Measurements from ENCODE around the gene DPEP2. TPM values are rescaled to one million over a fixed set of nuclear protein-coding genes. Genes with fewer than 3 reads are reported as not detected.
"Not testable (repeated sequence)": the region's sequence is repeated elsewhere in the genome, so short reads cannot be mapped to it uniquely, and the experiment has no call there.

The DPEP2 gene
- total and polyA plus RNA-seq, 8 donors: 0.61 to 5.2 (median 1.7) TPM; not detected in 2

DNA sequence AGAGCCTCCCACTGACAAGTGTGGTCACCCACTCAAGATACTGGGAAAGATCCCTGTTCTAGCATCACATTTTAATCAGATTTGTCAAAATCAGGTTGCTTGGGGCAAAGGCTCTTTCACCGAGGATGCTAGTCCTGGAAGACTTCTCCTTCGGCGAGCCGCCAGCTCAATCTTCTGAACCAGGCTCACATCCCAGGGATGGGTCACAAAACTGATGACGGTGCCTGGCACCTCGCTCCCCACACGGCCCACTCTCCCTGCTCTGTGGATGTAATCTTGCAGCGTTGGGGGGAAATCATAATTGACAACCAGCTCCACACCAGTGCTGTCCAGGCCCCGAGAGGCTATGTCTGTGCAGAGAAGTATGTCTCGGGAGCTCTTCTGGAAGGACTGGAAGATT is 22.2 kb upstream of the DPEP2 start:
- 90 to 96% (median 94%) methylated on average over 10 of the region's 10 CpGs for WGBS, 5 donors

DNA sequence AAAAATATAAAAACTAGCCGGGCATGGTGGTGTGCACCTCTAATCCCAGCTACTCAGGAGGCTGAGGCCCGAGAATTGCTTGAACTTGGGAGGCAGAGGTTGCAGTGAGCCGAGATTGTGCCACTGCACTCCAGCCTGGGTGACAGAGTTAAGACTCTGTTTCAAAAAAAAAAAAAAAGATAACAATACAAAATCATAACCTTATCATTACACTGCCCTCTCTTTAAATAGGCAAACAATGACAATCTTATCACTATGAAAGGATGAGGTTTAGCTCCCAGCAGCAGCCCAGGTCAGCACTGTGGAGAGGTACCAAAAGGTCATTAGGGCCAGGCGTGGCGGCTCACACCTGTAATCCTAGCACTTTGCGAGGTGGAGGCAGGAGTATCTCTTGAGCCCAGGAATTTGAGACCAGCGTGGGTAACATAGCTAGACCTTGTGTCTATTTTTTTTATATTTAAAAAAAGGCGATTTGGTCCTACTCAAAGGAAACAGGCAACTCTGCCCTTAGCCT is 19.9 kb upstream of the DPEP2 start:
- WGBS, 5 donors: 45 to 61% (median 52%) methylated on average over 8 of the region's 8 CpGs
- intact Hi-C loops (cut with DNase I; ENCODE audit: low total_unique reads): no loop called here

More for the DNA sequence above, 22.2 kb upstream of the DPEP2 start:
- H3K27me3 ChIP-seq: no peaks in the 10 kb centered on the region
- TF ChIP-seq, protein P1, sequence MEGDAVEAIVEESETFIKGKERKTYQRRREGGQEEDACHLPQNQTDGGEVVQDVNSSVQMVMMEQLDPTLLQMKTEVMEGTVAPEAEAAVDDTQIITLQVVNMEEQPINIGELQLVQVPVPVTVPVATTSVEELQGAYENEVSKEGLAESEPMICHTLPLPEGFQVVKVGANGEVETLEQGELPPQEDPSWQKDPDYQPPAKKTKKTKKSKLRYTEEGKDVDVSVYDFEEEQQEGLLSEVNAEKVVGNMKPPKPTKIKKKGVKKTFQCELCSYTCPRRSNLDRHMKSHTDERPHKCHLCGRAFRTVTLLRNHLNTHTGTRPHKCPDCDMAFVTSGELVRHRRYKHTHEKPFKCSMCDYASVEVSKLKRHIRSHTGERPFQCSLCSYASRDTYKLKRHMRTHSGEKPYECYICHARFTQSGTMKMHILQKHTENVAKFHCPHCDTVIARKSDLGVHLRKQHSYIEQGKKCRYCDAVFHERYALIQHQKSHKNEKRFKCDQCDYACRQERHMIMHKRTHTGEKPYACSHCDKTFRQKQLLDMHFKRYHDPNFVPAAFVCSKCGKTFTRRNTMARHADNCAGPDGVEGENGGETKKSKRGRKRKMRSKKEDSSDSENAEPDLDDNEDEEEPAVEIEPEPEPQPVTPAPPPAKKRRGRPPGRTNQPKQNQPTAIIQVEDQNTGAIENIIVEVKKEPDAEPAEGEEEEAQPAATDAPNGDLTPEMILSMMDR (IDR thresholded peaks at IDR 0.05): no peak
- TF ChIP-seq POLR2AphosphoS5 (IDR thresholded peaks at IDR 0.05) (no peak), POLR2A (IDR thresholded peaks at IDR 0.05) (no peak), EP300 (IDR thresholded peaks at IDR 0.05) (no peak)
- H3K4me3 ChIP-seq: peak overlapping the region in 3 of 4 donors; percentile 78 to 99 (median 97)
- peaks cover 0 to 19% (median 11%) of the 10 kb centered on the region in 4 donors for H3K36me3 ChIP-seq
- no peak for DNase-seq
- H3K27ac ChIP-seq: no peak overlapping the region
- no peaks in the 10 kb centered on the region for H3K9me3 ChIP-seq
- peaks cover 19 to 34% (median 30%) of the 10 kb centered on the region in 4 donors for H3K4me1 ChIP-seq
- intact Hi-C loops (cut with DNase I; ENCODE audit: low total_unique reads): no loop called here

DNA sequence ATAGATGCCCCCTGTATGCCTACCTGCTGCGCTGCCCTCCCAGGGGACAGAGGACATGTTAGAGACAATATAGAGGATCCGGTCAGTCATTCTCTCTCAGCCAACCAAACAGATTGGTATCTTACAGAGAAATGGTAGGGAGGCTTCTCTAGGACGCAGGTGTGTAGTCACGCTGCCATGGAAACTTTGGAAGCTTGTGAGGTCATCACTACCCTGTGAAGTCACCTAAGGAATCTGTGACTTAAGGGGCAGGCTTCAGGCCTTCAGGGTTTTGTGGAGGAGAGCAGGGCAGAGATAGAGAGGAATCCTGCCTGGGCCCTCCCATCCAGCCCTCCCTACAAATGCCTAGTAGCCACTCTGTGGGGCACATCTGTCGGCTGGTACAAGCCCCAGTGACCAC is 16.4 kb upstream of the DPEP2 start, which contains the start of gene DPEP2NB:
Gene DPEP2NB (minus strand): TSS at position 231 of the 400 bp plus-strand sequence. CDS start 141 bp downstream, at position 90.
- Histone ChIP-seq H3K27ac (no peak within 1 kb of the TSS), H3K9me3 (no peaks in the 10 kb centered on the region), H3K36me3 (no peaks in the 10 kb centered on the region), H3K4me1 (peaks cover 0 to 4% (median 0%) of the 10 kb centered on the region in 4 donors), H3K4me3 (no peak within 1 kb of the TSS), H3K27me3 (no peaks in the 10 kb centered on the region)
- WGBS, 5 donors: 77 to 86% (median 83%) methylated on average over 5 of the region's 5 CpGs
- DNase-seq: no peak
- TF ChIP-seq POLR2AphosphoS5 (IDR thresholded peaks at IDR 0.05) (no peak), EP300 (IDR thresholded peaks at IDR 0.05) (no peak), POLR2A (IDR thresholded peaks at IDR 0.05) (no peak)
- TF ChIP-seq, protein P1 (IDR thresholded peaks at IDR 0.05): no peak
- intact Hi-C loops (cut with DNase I; ENCODE audit: low total_unique reads): no loop called here

More for the DNA sequence above, 19.9 kb upstream of the DPEP2 start:
- Histone ChIP-seq H3K27ac (no peak overlapping the region), H3K4me1 (peaks cover 19 to 29% (median 27%) of the 10 kb centered on the region in 4 donors), H3K9me3 (no peaks in the 10 kb centered on the region), H3K36me3 (peaks cover 0 to 10% (median 4%) of the 10 kb centered on the region in 4 donors), H3K27me3 (no peaks in the 10 kb centered on the region), H3K4me3 (no peak overlapping the region)
- no peak for DNase-seq
- TF ChIP-seq, protein P1 (IDR thresholded peaks at IDR 0.05): no peak
- TF ChIP-seq POLR2A (IDR thresholded peaks at IDR 0.05): no peak

DNA sequence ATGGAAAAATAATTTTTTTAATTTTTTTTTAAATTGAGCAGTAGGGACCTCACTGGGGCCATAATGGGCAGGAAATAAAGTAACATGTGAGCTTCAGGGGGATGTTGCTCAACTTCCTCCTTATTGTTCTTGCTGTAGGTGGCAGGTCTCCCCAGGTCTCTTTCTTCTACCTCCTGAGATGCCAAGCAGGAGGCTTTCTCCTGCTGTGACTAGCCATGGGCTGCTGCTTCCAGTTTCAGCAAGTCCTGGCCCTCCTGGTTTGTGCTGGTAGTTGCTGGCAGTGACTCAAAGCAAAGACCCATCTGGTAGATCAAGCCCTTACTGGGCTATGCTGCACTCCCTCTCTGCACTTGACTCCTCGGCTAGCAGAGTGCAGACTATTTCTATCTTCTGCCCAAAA is 14.2 kb upstream of the DPEP2 start:
- WGBS, 5 donors: 55 to 74% (median 67%) methylated on average over 1 of the region's 1 CpG
- H3K9me3 ChIP-seq: no peaks in the 10 kb centered on the region
- H3K36me3 ChIP-seq: no peaks in the 10 kb centered on the region
- peaks cover 0 to 4% (median 0%) of the 10 kb centered on the region in 4 donors for H3K4me1 ChIP-seq
- no peak for DNase-seq
- TF ChIP-seq POLR2AphosphoS5 (IDR thresholded peaks at IDR 0.05): no peak
- no peaks in the 10 kb centered on the region for H3K27me3 ChIP-seq
- intact Hi-C loops (cut with DNase I; ENCODE audit: low total_unique reads): no loop called here
- H3K4me3 ChIP-seq: no peak overlapping the region
- peak overlapping the region in 2 of 5 donors; percentile 8 to 42 for H3K27ac ChIP-seq

DNA sequence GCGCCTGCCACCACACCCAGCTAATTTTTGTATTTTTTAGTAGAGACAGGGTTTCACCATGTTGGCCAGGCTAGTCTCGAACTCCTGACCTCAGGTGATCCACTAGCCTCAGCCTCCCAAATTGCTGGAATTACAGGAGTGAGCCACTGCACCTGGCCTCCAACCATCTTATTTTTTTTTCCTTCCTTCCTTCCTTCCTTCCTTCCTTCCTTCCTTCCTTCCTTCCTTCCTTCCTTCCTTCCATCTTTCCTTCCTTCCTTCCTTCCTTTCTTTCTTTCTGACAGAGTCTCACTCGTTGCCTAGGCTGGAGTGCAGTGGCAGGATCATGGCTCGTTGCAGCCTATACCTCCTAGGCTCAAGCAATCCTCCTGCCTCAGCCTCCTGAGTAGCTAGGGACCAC is 10.6 kb upstream of the DPEP2 start:
- H3K4me1 ChIP-seq; H3K36me3 ChIP-seq; H3K27me3 ChIP-seq; H3K4me3 ChIP-seq; H3K27ac ChIP-seq; intact Hi-C loops (cut with DNase I; ENCODE audit: low total_unique reads); H3K9me3 ChIP-seq; DNase-seq: not testable (repeated sequence)
- WGBS, 5 donors: 70 to 84% (median 80%) methylated on average over 4 of the region's 4 CpGs

Data from stomach (tissue), 9 donors.